GM18858 (cell line): Measurements from ENCODE around the gene IGFBP6.

Experiments
- ATAC-seq: cut with Tn5 transposase; IDR thresholded peaks from one replicate; pipeline ENCODE4 v1.9.1; 2021; ENCODE audit not compliant: unreplicated experiment

The IGFBP6 gene, protein sequence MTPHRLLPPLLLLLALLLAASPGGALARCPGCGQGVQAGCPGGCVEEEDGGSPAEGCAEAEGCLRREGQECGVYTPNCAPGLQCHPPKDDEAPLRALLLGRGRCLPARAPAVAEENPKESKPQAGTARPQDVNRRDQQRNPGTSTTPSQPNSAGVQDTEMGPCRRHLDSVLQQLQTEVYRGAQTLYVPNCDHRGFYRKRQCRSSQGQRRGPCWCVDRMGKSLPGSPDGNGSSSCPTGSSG

GRCh38 chr12:53097564-53098353 is at the start of gene IGFBP6:
IGFBP6 (plus strand) TSS chr12:53097667; CDS start chr12:53097718, 51 bp downstream.
- no peak for ATAC-seq

DNA sequence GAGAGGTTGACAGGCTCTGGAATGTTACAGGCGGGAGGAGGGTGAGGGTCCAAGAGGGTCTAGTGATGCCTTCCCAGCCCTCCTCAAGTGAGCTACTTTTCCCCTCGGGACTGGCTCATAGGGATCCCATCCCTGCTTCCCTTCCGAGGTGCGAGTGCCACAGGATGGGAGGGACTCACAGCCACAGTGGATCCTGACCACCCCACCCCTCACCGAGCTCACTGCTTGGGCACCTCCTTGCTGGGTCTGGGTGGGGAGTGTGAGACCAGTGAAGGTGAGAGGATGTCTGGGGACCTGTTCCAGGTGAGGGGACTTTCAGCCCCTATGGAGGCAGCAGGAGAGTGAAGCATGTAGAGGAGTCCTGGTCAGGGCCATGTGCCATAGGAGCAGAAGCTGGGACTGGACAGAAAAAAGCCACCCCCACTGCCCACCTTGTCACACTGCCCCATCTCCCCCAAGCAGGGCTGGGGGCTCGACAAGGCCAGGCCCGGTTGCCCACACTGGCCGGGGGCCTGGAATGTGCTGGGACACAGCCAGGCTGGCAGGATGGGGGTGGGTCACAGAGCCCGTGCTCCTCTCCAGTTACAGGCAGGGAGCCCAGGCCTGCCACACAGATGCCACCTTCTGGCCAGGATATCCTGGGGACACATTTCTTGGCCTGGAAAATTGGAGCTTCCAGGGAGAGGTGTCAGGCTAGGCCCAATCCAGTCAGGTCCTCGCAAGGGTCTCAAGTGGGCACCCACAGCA is 49.3 kb upstream of the IGFBP6 start:
- ATAC-seq = no peak

DNA sequence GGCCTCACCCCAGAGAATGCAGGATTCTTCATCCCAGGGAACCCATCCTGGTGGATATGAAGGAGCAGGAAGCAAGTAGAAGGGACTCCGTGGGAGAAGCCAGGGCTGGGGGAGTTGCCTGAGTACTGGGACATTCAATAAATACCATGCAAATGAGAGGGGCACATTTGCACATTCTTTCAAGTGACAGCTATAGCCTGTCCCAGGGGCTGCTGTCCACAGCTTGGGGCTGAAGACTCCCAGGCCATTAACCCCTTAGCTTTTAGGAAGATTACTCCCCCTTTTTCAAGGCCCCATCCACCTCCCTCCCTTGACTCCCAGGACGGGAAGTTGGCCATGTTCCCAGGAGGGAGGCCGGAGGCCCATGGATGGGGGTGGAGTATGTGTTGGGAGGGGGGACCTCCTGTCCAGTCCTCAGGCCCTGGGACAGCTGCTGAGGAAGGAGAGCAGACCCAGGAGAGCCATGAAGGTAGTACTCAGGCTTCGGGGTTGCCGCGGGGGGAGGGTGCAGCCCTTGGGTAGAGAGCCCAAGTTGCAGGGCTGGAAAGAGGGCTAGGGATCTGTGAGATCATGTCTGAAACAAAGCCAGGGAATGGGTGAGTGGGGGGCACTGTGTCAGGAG is 48.6 kb upstream of the IGFBP6 start:
- ATAC-seq = no peak

DNA sequence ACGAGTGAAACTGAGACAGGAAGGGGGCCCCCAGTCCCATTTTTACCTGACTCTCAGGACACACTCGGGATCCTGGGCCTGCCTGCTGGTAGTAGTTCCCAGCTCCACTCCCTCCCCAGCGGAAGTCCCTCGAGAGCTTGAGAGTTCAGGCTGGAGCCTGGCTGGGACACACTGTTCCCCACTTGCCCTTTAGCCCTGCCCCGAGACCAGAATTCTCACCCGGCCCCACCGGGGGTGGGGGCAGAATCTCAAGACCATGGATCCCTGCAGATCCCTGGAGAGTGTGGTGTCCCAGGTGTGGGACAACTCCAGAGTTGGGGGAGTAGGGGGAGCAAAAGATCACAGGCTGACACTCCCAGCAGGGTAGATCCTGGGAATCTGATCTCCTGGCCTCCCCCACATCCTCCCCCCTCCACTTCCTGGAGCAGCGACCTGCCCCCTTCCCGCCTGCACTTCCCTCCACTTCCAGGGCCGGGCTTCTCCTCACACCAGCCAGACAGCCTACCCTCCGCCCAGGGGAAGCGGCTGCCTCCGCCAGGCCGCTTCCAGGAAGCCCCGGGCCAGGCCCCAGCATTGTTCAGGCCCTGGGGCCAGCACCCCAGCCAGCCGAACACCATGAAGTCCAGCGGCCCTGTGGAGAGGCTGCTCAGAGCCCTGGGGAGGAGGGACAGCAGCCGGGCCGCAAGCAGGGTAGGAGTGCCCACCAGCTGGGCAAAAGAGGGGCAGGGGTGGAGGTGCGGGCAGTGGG is 47.7 kb upstream of the IGFBP6 start, which contains the start of gene TNS2:
TNS2 (plus strand) TSS at position 495 of the 748 bp plus-strand sequence; CDS start at position 616, 121 bp downstream.
- ATAC-seq = no peak

- ATAC-seq = no peak
Observed at GRCh38 chr12:53050426-53051057, 46.9 kb upstream of the IGFBP6 start.

GRCh38 chr12:53051058-53051880 is 46.2 kb upstream of the IGFBP6 start:
- ATAC-seq = no peak

GRCh38 chr12:53051881-53052412 is 45.5 kb upstream of the IGFBP6 start:
- no peak for ATAC-seq

GRCh38 chr12:53052419-53053217 is 44.8 kb upstream of the IGFBP6 start:
- no peak for ATAC-seq

DNA sequence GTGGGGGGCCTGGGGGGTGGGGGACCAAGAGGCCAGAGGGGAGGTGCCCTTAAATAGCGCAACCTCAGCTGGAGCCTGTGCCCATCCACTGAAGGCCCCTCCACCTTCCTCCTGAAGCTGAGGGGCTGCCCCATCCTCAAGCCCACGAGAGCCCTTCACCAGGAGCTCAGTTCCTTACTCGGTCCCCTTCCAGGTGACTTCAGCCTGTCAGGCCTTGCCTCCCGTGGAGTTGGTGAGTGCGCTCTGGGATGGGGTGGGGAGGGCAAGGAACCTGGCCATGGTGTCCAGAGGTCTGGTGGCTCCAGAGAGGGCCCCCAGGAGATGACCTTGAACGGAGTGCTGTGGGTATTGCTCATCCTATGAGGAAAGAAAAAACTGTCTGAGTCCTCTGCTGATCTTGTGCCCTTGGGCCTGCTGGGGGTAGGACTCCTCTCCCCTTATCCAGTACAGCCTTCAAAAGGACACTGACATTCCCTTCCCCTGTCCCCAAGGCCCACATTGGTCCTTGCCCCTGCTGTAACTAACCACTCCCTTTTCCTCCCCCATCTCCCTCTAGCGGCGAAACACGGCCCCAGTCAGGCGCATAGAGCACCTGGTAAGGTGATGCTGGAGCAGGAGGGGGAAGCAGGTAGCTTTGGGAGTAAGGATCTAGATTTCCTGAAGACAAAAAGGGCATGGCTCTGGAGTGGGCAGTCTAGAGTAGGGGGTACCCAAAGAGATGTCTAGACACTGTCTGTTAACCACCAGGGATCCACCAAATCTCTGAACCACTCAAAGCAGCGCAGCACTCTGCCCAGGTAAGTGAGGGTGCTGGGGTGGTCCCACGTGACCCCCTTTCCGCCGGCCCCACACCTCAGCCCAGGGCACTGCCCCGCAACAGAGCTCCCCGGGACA is 44.0 kb upstream of the IGFBP6 start:
- ATAC-seq = no peak

GRCh38 chr12:53054112-53054878 is 43.2 kb upstream of the IGFBP6 start:
- ATAC-seq = peak; percentile 78

- no peak for ATAC-seq
Observed at GRCh38 chr12:53055471-53056266, 41.8 kb upstream of the IGFBP6 start.

DNA sequence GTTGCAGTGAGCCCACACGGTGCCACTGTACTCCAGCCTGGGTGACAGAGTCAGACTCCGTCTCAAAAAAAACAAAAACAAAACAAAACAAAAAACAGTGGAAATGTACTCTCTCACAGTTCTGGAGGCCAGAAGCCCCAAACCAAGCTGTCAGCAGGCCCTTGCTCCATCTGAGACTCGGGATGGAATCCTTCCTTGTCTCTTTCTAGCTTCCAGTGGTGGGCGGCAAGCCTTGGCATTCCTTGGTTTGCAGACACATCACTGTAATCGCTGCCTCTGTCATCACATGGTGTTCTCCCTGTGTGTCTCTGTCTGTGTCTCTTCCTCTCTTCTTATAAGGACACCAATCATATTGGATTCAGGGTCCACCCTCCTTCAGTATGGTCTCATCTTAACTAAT is 41.2 kb upstream of the IGFBP6 start:
- no peak for ATAC-seq

DNA sequence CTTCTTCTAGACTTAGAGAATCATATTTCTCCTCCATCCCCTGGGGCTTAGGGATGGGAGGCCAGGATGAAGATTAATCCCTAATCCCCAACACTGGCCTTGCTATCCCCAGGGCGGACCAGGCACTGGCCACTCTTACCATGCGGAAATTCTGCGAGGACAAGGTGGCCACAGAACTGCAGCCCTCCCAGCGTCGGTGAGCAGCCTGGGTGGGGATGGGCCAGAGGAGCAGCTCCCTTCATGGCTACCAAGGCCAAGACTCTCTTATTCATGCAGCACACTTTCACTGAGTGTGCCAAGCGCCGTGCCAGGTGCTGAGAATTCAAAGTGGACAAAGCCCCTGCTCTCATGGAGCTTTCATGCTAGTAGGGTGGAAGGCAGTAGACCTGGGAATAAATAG is 40.6 kb upstream of the IGFBP6 start:
- no peak for ATAC-seq

- no peak for ATAC-seq
Observed at GRCh38 chr12:53057816-53058500, 39.5 kb upstream of the IGFBP6 start.
